ENCODE data around the gene CSNK2B.

CSNK2B gene

DNA sequence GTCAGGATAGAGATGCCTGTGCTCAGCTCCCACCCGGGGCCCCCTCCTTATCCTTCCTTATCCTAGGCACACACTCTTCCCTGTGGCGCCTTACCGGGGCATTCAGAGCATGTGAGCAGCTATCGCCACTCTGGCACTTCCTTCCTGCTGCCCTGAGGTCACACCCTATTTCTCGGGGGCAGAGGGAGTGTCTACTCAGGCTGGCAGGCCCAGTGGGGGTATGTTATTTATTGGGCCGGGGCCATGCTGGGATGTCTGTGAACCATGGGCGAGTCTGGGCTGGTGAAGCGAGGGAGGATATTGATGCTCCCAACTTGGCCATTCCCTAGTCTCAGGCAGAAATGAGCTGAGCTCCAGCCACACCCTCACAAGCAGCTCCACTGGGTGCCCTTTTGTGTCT lies 45.4 kb downstream of the CSNK2B start:
- no peak for DNase-seq (ENCODE audit: low read depth in 2 of 2)

DNA sequence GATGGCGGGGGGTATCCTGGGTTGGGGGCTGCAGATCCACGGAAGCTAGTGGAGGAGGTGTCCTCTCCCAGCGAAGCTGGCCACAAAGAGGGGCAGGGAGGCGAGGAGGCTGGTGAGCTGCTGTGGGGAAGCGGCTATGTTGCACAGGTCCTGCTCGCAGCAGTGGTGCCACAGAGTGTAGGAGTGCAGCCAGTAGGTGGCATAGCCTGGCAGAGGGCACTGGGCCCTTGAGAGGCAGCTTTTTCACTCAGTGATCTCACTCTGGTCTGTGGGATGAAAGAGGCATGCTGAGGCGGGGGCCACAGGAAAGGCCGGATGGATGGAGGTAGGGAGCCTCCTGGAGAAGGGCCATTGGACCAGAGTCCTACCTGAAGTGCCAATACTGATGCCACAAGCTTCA lies 46.4 kb downstream of the CSNK2B start:
- no peak for DNase-seq (ENCODE audit: low read depth in 2 of 2)

DNA sequence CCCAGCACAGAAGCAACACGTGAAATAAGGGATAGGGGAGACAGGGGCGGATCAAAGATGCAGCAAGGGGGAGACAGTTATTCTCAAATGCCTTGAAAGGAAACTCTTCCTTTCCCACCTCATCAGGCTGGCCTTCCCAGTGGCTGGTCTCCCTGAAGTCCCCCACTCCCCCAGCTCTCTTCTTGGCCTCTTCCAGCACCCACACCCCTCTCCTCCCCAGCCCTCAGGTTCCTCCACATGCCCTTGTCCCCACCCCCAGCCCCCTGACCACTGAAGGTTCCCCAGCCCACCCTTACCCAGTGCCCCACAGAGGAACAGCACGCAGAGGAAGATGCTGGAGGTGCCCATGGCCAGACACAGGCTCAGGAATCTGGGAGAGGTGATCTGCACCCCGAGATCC lies 47.6 kb downstream of the CSNK2B start:
- no peak for DNase-seq (ENCODE audit: low read depth in 2 of 2)

DNA sequence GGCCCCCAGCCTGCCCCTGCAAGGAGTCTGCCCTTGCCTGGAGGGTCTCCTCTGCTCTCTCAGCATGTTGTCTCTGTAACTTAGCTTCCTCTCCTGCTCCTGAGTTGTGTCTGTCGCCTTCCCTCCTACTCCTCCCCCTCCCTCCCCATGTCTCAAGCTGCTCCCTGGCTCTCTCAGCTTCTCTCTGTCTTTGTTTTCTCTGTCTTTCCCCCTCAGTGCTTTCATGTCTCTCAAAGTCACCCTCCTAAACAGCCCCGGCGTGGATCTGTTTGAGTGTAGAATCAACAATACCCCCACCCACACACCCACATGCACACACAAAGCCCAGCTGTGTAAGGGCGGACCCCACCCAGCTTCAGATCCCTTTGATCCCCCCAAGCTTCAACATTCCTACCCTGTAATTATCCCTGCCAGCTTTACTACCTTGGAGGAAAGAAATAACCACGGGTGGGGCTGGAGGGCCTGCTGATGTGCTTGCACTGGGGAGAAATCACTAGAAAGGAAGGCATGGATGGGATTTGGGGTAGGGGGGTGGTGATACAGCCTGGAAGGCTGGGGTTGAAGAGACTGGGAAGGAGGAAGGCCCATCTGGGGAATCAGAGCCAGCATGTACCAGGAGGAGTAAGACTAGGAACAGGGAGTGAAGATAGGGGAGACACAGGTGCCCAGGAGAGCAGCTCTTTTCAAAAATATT lies 48.3 kb downstream of the CSNK2B start:
- DNase-seq (ENCODE audit: low read depth in 2 of 2) = no peak

DNA sequence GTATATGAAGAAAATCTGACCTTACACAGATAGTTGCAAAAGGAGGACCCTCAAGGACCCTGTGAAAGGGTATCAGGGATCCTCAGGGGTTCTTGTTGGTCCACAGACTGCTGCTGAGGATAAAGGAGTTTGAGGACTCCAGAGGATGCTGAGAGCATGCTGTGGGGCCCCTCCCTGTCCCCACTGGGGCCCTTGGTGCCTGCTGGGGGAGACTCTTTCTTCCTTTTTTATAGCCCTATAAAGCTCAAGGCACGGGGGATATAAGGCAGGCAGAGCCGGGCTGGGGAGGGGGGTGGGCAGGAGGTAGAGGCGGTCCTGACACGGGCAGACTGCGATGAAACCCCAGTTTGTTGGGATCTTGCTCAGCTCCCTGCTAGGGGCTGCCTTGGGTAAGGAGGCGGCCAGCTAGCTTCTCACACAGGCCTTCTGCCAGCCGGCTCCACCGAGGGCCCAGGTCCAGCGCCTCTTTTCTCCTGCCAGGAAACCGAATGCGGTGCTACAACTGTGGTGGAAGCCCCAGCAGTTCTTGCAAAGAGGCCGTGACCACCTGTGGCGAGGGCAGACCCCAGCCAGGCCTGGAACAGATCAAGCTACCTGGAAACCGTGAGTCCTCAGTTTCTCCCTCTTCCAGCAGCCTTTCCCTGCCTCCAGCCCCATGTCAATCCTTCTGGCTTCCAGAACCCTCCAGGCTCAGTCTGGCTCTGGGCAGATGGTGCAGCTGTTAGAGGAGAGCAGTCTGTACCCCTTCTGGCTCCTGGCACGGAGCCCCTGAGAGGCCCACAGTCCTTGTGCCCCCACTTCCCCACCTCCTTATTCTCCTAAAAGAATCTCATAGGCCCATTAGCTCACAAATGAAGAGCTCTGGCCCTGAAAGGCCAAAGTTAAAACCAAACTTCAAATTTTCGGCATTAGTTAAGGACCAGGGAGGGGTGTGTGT lies 49.4 kb downstream of the CSNK2B start, which contains the start of gene LY6G6D:
Gene LY6G6D, plus strand, starts transcription at position 327 of the 937 bp plus-strand sequence. Its CDS starts 8 bp downstream, at position 335.
- DNase-seq (ENCODE audit: low read depth in 2 of 2) = no peak

DNA sequence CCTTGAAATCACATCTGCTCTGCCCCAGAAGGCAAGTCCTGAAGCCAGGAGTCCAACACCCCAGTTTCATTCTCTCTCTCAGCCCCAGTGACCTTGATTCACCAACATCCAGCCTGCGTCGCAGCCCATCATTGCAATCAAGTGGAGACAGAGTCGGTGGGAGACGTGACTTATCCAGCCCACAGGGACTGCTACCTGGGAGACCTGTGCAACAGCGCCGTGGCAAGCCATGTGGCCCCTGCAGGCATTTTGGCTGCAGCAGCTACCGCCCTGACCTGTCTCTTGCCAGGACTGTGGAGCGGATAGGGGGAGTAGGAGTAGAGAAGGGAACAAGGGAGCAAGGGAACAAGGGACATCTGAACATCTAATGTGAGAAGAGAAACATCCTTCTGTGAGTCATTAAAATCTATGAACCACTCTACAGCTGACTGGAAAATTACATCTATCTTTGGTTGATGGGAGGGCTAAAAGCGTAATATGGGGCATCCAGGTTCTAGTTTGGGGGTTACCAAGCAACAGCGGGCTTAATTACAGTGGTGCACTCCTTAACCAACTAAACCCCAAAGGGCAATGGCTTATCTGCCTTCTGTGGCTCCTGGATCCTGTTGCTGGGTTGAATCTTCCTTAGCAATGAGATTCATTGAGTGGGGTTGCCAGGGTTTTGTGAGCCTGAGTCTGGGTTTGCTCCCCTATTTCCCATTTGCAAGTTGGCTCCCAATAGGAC lies 51.8 kb downstream of the CSNK2B start:
- DNase-seq (ENCODE audit: low read depth in 2 of 2) = no peak

DNA sequence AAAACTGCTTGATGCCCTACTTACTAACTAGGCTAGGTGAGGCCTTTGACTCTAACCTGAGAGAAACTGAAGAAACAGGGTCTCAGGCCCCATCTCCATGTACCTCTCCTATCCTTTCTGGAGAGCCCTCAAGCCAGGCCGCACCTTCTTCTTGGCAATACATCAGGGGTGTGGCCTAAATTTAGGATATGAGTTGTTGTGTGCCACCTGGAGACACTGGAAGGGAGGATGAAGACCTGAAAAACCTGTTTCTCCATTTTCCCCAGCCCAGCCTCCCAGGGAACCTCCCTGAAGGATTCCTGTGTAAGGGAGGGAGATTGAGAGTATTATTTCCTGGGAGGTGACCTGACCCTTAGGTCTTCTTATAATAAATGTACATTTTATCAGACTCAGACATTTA lies 52.4 kb downstream of the CSNK2B start:
- DNase-seq (ENCODE audit: low read depth in 2 of 2) = no peak

DNA sequence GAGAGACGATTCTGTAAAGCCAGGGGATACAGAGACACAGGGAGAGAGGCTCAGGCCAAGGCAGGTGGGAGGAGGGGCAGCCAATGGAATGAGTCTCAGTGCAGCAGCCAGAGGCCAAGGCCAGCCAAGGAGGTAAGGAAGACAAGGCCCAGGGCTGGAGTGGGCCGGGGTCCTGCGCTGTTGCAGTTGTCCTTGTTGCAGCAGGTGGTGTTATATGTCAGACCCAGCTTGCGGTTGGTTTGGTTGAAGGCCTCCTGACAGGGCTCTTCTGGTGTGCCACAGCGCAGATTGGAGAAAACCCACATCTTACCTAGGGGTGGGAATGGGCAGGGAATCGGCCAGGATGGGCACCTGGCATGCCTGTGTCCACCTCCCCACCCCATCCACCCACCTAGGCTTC lies 53.1 kb downstream of the CSNK2B start:
- DNase-seq (ENCODE audit: low read depth in 2 of 2) = no peak

Data from stimulated activated CD4-positive, alpha-beta T cell treated with anti-CD3 and anti-CD28 coated beads, Interleukin-1b, Interleukin-23, amount 100 ng/mL, for 1 hour (primary cell).